Measurements from ENCODE around the gene ENG. TPM values are rescaled to one million over a fixed set of nuclear protein-coding genes. Genes with fewer than 3 reads are reported as not detected.

The ENG gene
- total and polyA plus RNA-seq, 2 of the 8 experiments (the other 6 are each of a cell fraction or from before 2014, with no cell fraction given), result 1.8 to 4.4 TPM

DNA sequence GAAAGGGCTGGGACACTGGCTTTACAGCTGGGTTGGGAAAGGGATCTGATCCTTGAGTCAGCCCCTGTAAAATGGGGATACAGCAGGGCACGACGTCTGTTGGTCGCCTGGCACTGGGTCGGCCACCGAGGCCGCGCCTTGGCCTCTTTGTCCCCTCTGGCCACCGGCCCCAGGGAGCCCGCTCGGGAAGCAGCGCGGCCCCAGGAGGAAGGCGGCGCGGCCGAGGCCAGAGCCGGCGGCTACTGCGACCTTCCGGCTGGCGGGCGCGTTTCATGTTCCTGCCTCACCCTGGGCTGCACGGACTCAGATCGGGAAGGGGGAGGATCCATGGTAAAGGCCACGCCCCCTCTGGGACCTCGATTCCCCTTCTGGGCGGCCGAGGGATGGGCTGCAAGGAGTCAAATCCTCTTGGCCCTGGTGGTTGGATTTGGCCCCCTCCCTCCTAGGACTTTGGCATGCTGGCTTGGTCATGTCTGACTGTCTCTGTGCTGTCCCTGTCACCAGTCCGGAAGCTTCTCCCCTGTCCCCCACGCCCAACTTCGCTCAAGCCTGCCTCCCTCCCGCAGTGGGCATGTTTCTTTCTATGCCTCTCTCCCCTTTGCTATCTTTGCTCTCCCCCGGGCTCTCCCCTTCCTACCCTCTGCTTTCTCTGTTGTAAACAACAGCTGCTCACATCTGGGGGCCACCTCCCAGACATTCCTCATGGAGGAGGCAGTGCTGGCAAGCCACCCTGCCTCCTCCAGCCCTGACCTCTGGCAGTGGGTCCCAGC is 26.0 kb downstream of the ENG start:
- H3K56ac ChIP-seq (replicated peaks; ENCODE audit: insufficient read length, low read depth, low read length), result peak overlapping the region; percentile 32
- H3K27ac ChIP-seq (ENCODE audit: low read depth, low read length), result peak overlapping the region; percentile 2; the same call in 1 of the 2 replicates
- peak overlapping the region; percentile 99 for H3K18ac ChIP-seq (ENCODE audit: extremely low read depth, low read length)
- no peaks in the 10 kb centered on the region for H3K9me3 ChIP-seq (ENCODE audit: insufficient read depth in 2 of 2, low read depth in 1 of 2, low read length in 1 of 2)
- WGBS, 2 experiments (ENCODE audit: extremely low coverage in 1 of 2, insufficient coverage in 1 of 2, insufficient read length in 1 of 2, insufficient replicate concordance in 2 of 2, low coverage in 1 of 2, low lambda C conversion rate in 2 of 2, missing lambda C conversion rate in 1 of 2), result 5% methylated on average over 31 of the region's 34 CpGs; no CpG with 5 or more reads in 1 of the 2 experiments
- DNase-seq (ENCODE audit: low read depth in 1 of 2, low spot score in 2 of 2), result peak; percentile 70 to 97
- no peak overlapping the region; the same call in 1 of the 2 replicates for H2AK5ac ChIP-seq (ENCODE audit: low read depth, low read length)
- H2AFZ ChIP-seq (ENCODE audit: low read length), result peak overlapping the region; percentile 99
- peak overlapping the region; percentile 70 for H4K91ac ChIP-seq (replicated peaks; ENCODE audit: insufficient read length, low read length)
- CTCF ChIA-PET (ENCODE audit: partially characterized antibody), result interaction anchor here (0.7 to 7.3 kb wide), 16 partner anchors 8 to 133 kb away, joined by 3 to 116 read pairs (median 5); partner anchors contain the start of genes ENG and FPGS
- H3K79me1 ChIP-seq (ENCODE audit: low read depth, low read length), result no peaks in the 10 kb centered on the region
- no peak overlapping the region for H2BK15ac ChIP-seq (ENCODE audit: low read length)
- H3K4me2 ChIP-seq (ENCODE audit: insufficient read depth in 1 of 2, low read depth in 2 of 2, low read length in 2 of 2), result peak overlapping the region; percentile 77 to 84
- no peak overlapping the region for H3K23ac ChIP-seq (ENCODE audit: insufficient read length)
- no peaks in the 10 kb centered on the region for H3K36me3 ChIP-seq (ENCODE audit: control insufficient read depth in 2 of 4, insufficient read depth in 4 of 4, low read length in 3 of 4)
- no peaks in the 10 kb centered on the region for H3K79me2 ChIP-seq (ENCODE audit: control insufficient read depth in 1 of 2, insufficient read depth in 2 of 2, low read length in 2 of 2)
- H2BK20ac ChIP-seq (ENCODE audit: low read length), result no peak overlapping the region
- peak overlapping the region; percentile 84; the same call in 1 of the 2 replicates for H2BK12ac ChIP-seq (ENCODE audit: low read depth, low read length)
- H2BK120ac ChIP-seq (replicated peaks; ENCODE audit: low read depth, low read length), result peak overlapping the region; percentile 5
- peaks cover 0 to 17% (median 12%) of the 10 kb centered on the region in 4 experiments; a peak in 6 of 7 replicates for H3K4me1 ChIP-seq (replicated peaks in 1 of 4; ENCODE audit: control insufficient read depth in 3 of 4, insufficient read depth in 4 of 4, low read length in 3 of 4)
- H3K27me3 ChIP-seq (replicated peaks in 1 of 4; ENCODE audit: control insufficient read depth in 3 of 4, extremely low read depth in 1 of 4, insufficient read depth in 3 of 4, low read length in 3 of 4), result peaks cover 0 to 12% (median 7%) of the 10 kb centered on the region in 4 experiments; a peak in 5 of 7 replicates
- H3K9ac ChIP-seq (replicated peaks in 1 of 4; ENCODE audit: extremely low read depth in 1 of 4, low read depth in 3 of 4, low read length in 3 of 4), result peak overlapping the region in 1 of 4 experiments; percentile 25; a peak in 2 of 7 replicates
- H4K8ac ChIP-seq (ENCODE audit: extremely low read depth, insufficient read depth, low read length), result peak overlapping the region; percentile 69
- H4K20me1 ChIP-seq (replicated peaks in 1 of 2; ENCODE audit: control insufficient read depth in 1 of 2, insufficient read depth in 2 of 2, low read length in 2 of 2), result no peaks in the 10 kb centered on the region
- H3K4ac ChIP-seq (replicated peaks; ENCODE audit: insufficient read length, low read depth, low read length), result no peak overlapping the region
- peak overlapping the region; percentile 23 to 55 (median 36); a peak in 6 of 8 replicates for H3K4me3 ChIP-seq (ENCODE audit: extremely low read depth in 1 of 4, insufficient read depth in 2 of 4, low read depth in 3 of 4, low read length in 4 of 4)
- POLR2A ChIA-PET (ENCODE audit: partially characterized antibody), result interaction anchor here (0.6 to 1.9 kb wide), 13 partner anchors 12 to 94 kb away, joined by 3 to 9 read pairs (median 4); partner anchors contain the start of gene ENG
- no peak for FAIRE-seq
- H2BK5ac ChIP-seq (ENCODE audit: low read depth, low read length), result peak overlapping the region; percentile 81
- no peak overlapping the region for H3K14ac ChIP-seq (ENCODE audit: insufficient read length)
- peaks cover 9% of the 10 kb centered on the region; the same call in 1 of the 2 replicates for H3K23me2 ChIP-seq (ENCODE audit: low read depth, low read length)
- no peak overlapping the region for H4K5ac ChIP-seq (ENCODE audit: insufficient read length, low read depth, low read length)
- TF ChIP-seq TAF7 (optimal IDR thresholded peaks at IDR 0.05; ENCODE audit: borderline replicate concordance, low read depth, low read length), result peak; percentile 84
- no peak for TF ChIP-seq RXRA (IDR thresholded peaks at IDR 0.05; ENCODE audit: insufficient read depth, low read depth, low read length)
- peak; percentile 51; the same call in 1 of the 2 replicates for TF ChIP-seq GABPA (IDR thresholded peaks at IDR 0.05; ENCODE audit: borderline replicate concordance, insufficient read depth, low read length)
- TF ChIP-seq CREB1 (IDR thresholded peaks at IDR 0.05), result 0 out of 2 replicates have a peak, but pooled peaks have one; percentile 11
- TF ChIP-seq TBP (IDR thresholded peaks at IDR 0.05; ENCODE audit: low read depth, low read length), result peak; percentile 85; the same call in 1 of the 2 replicates
- TF ChIP-seq CBX8 (IDR thresholded peaks at IDR 0.05; ENCODE audit: borderline replicate concordance, low read depth, low read length), result no peak
- TF ChIP-seq, protein P1, sequence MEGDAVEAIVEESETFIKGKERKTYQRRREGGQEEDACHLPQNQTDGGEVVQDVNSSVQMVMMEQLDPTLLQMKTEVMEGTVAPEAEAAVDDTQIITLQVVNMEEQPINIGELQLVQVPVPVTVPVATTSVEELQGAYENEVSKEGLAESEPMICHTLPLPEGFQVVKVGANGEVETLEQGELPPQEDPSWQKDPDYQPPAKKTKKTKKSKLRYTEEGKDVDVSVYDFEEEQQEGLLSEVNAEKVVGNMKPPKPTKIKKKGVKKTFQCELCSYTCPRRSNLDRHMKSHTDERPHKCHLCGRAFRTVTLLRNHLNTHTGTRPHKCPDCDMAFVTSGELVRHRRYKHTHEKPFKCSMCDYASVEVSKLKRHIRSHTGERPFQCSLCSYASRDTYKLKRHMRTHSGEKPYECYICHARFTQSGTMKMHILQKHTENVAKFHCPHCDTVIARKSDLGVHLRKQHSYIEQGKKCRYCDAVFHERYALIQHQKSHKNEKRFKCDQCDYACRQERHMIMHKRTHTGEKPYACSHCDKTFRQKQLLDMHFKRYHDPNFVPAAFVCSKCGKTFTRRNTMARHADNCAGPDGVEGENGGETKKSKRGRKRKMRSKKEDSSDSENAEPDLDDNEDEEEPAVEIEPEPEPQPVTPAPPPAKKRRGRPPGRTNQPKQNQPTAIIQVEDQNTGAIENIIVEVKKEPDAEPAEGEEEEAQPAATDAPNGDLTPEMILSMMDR (IDR thresholded peaks at IDR 0.05; ENCODE audit: control extremely low read depth in 1 of 3, insufficient read depth in 1 of 3, low read depth in 1 of 3, low read length in 3 of 3), result 0 out of 4 replicates have a peak, but pooled peaks of 1 of the 3 experiments have one; percentile 9
- peak; percentile 32 for TF ChIP-seq ASH2L (IDR thresholded peaks at IDR 0.05; ENCODE audit: low read length)
